ENCODE data around the gene NDUFS1. TPM values are rescaled to one million over a fixed set of nuclear protein-coding genes. Genes with fewer than 3 reads are reported as not detected.

Gene NDUFS1
- total and polyA plus RNA-seq, 2 of the 4 experiments (the other 2 are of a cell fraction) = 72.1 to 118 TPM

- H3K9me3 ChIP-seq (ENCODE audit: control insufficient read depth, insufficient read depth, low read length) = no peaks in the 10 kb centered on the region
- no peak overlapping the region for H2AK5ac ChIP-seq (ENCODE audit: low read depth, low read length)
- H3K23ac ChIP-seq (ENCODE audit: low read depth, low read length) = no peak overlapping the region
- ChIA-PET POLR2A (ENCODE audit: unreplicated experiment) (no interaction called here), CTCF (no interaction called here)
- H3K14ac ChIP-seq (replicated peaks; ENCODE audit: low read depth, low read length) = no peak overlapping the region
- no peak for DNase-seq
- no peaks in the 10 kb centered on the region for H3K9me1 ChIP-seq (ENCODE audit: insufficient read depth, low read length)
- no CpG with 5 or more reads among the region's 16 CpGs for WGBS, 2 experiments (ENCODE audit: extremely low coverage in 2 of 2, insufficient read length in 1 of 2)
- dilution Hi-C loops (cut with HindIII; ENCODE audit: low sequenced_read_pairs, unreplicated experiment) = no loop called here
- no peak overlapping the region for H4K91ac ChIP-seq (ENCODE audit: insufficient read depth, low read depth, low read length)
- H3K36me3 ChIP-seq (ENCODE audit: control insufficient read depth, insufficient read depth, low read length) = no peaks in the 10 kb centered on the region
- H3K4me3 ChIP-seq (ENCODE audit: insufficient read depth, low read depth, low read length) = no peak overlapping the region
- no peak overlapping the region for H3K27ac ChIP-seq (ENCODE audit: insufficient read depth, low read length)
- no peak overlapping the region for H2AFZ ChIP-seq (replicated peaks; ENCODE audit: low read length, poor library complexity)
- H3K9ac ChIP-seq (ENCODE audit: low read depth, low read length) = no peak overlapping the region
- no peak overlapping the region for H3K18ac ChIP-seq (ENCODE audit: low read depth, low read length)
- H2BK20ac ChIP-seq (ENCODE audit: low read depth, low read length) = no peak overlapping the region
- no peak overlapping the region for H2BK15ac ChIP-seq (ENCODE audit: low read depth, low read length)
- H3K79me1 ChIP-seq (ENCODE audit: low read depth in 1 of 2, low read length in 2 of 2) = no peaks in the 10 kb centered on the region
- H3K56ac ChIP-seq (ENCODE audit: extremely low read depth, insufficient read depth, low read length) = no peak overlapping the region
- ATAC-seq (ENCODE audit: low read depth) = no peak
- no peaks in the 10 kb centered on the region for H4K20me1 ChIP-seq (ENCODE audit: insufficient read depth, low read length)
- no peak overlapping the region for H2AK9ac ChIP-seq (replicated peaks; ENCODE audit: low read depth, low read length, poor library complexity)
- in situ Hi-C loops (cut with MboI; ENCODE audit: low sequenced_read_pairs) = no loop called here
- H2BK5ac ChIP-seq (ENCODE audit: low read depth, low read length, poor library complexity, severe bottlenecking) = no peak overlapping the region
- intact Hi-C loops (cut with micrococcal nuclease) = no loop called here
- no peak overlapping the region for H2BK120ac ChIP-seq (ENCODE audit: low read depth, low read length)
- H4K8ac ChIP-seq (ENCODE audit: low read depth in 2 of 2, low read length in 2 of 2) = no peak overlapping the region
- H4K5ac ChIP-seq (ENCODE audit: low read depth, low read length) = no peak overlapping the region
- BruUV-seq (replicated peaks) = no TSS peak
- H3K4me1 ChIP-seq (ENCODE audit: control insufficient read depth, insufficient read depth, low read length) = no peaks in the 10 kb centered on the region
- TF ChIP-seq RFX5 (IDR thresholded peaks at IDR 0.05; ENCODE audit: low read depth, low read length) = no peak
- TF ChIP-seq RAD21 (IDR thresholded peaks at IDR 0.05; ENCODE audit: low read length) = no peak
- TF ChIP-seq CEBPB (IDR thresholded peaks at IDR 0.05; ENCODE audit: low read depth, low read length) = no peak
- TF ChIP-seq BHLHE40 (IDR thresholded peaks at IDR 0.05; ENCODE audit: low read depth, low read length) = no peak
- no peak for TF ChIP-seq SMC3 (IDR thresholded peaks at IDR 0.05; ENCODE audit: low read depth, low read length)
- no peak for TF ChIP-seq POLR2A (IDR thresholded peaks at IDR 0.05; ENCODE audit: low read depth, low read length)
- TF ChIP-seq, protein P1, sequence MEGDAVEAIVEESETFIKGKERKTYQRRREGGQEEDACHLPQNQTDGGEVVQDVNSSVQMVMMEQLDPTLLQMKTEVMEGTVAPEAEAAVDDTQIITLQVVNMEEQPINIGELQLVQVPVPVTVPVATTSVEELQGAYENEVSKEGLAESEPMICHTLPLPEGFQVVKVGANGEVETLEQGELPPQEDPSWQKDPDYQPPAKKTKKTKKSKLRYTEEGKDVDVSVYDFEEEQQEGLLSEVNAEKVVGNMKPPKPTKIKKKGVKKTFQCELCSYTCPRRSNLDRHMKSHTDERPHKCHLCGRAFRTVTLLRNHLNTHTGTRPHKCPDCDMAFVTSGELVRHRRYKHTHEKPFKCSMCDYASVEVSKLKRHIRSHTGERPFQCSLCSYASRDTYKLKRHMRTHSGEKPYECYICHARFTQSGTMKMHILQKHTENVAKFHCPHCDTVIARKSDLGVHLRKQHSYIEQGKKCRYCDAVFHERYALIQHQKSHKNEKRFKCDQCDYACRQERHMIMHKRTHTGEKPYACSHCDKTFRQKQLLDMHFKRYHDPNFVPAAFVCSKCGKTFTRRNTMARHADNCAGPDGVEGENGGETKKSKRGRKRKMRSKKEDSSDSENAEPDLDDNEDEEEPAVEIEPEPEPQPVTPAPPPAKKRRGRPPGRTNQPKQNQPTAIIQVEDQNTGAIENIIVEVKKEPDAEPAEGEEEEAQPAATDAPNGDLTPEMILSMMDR (conservative IDR thresholded peaks at IDR 0.05; ENCODE audit: low read depth, low read length) = no peak
- no peak for TF ChIP-seq MAZ (IDR thresholded peaks at IDR 0.05; ENCODE audit: borderline replicate concordance, low read depth, low read length)
- TF ChIP-seq FOS (IDR thresholded peaks at IDR 0.05; ENCODE audit: low read depth, low read length) = no peak
- H3K4ac ChIP-seq (ENCODE audit: low read depth, low read length) = no peak overlapping the region
- no peak overlapping the region for H3K4me2 ChIP-seq (ENCODE audit: low read depth, low read length)
- H3K27me3 ChIP-seq (ENCODE audit: control insufficient read depth, insufficient read depth, low read length) = no peaks in the 10 kb centered on the region; the same call in none of the 2 replicates
Observed at GRCh38 chr2:206202446-206202845, 43.2 kb upstream of the NDUFS1 start.

All from IMR-90 (cell line).